Endothelial cell of umbilical vein (primary cell): Measurements from ENCODE around the gene ECHDC1. TPM values are rescaled to one million over a fixed set of nuclear protein-coding genes. Genes with fewer than 3 reads are reported as not detected.

Source experiments
- BruUV-seq: library from RNA; stranded (reverse); fragments of 400-500 nt; replicated peaks from 2 replicates; lab custom pipeline; 2021; lab: Mats Ljungman, UMichigan
- CTCF ChIA-PET: fragments of 300-600, 350-600 bp; sonication (Branson Sonifier 250); formaldehyde crosslinking; loops from one replicate; lab custom pipeline; 2021; ENCODE audit warnings: antibody characterized with exemption, inconsistent platforms; lab: Charles Lee
- POLR2A ChIA-PET: fragments of 300-600, 350-600 bp; sonication (Branson Sonifier 250); formaldehyde crosslinking; loops from one replicate; lab custom pipeline; 2021; ENCODE audit warnings: antibody characterized with exemption, inconsistent platforms; lab: Charles Lee
- DNase-seq: peaks from one replicate; pipeline ENCODE4 v3.0.0-alpha.2; 2011; ENCODE audit warnings: low read depth, low spot score
- FAIRE-seq: peaks from 2 replicates; lab custom pipeline; 2011; peaks lifted over from hg19 to GRCh38; lab: Jason Lieb, UNC
- H2AFZ ChIP-seq: 2 replicates; pipeline ENCODE4 v1.6.0; 2012; ENCODE audit warnings: low read depth, low read length, control low read depth, inconsistent platforms
- H3K27ac ChIP-seq: 2 replicates; pipeline ENCODE4 v1.5.1; 2011; ENCODE audit warnings: low read depth, mild to moderate bottlenecking, control low read depth, low read length, moderate library complexity; ENCODE audit not compliant: insufficient read depth
- H3K27me3 ChIP-seq, 2 experiments: 2 replicates each; pipeline versions ENCODE4 v1.6.0 to v1.6.1; 2011; ENCODE audit warnings: low read length in 2 of 2, mixed read lengths in 1 of 2; ENCODE audit not compliant: control insufficient read depth in 2 of 2, insufficient read depth in 2 of 2
- H3K36me3 ChIP-seq, 2 experiments: 2 replicates in 1 of 2; 3 replicates in 1 of 2; pipeline ENCODE4 v1.5.1; 2011; ENCODE audit warnings: low read length in 2 of 2, mild to moderate bottlenecking in 1 of 2, moderate library complexity in 1 of 2; ENCODE audit not compliant: control insufficient read depth in 2 of 2, insufficient read depth in 2 of 2; ENCODE audit errors: extremely low read depth in 1 of 2
- H3K4me1 ChIP-seq: 3 replicates; pipeline ENCODE4 v1.5.1; 2011; ENCODE audit warnings: mild to moderate bottlenecking, low read length; ENCODE audit not compliant: control insufficient read depth, insufficient read depth; ENCODE audit errors: extremely low read depth
- H3K4me2 ChIP-seq: 2 replicates; pipeline ENCODE4 v1.6.1; 2011; ENCODE audit warnings: low read length, control low read depth, mixed read lengths; ENCODE audit not compliant: insufficient read depth
- H3K4me3 ChIP-seq, 3 experiments: fragments of 200-600 bp in 1 of 3; sonication (generic), shearing (Covaris generic) in 1 of 3; replicated peaks in 1 of 3; 2 replicates each; pipeline ENCODE4 v1.5.1; 2011 to 2016; ENCODE audit warnings: control low read depth in 3 of 3, low read length in 3 of 3, mild to moderate bottlenecking in 2 of 3, inconsistent platforms in 1 of 3, low read depth in 1 of 3, moderate library complexity in 1 of 3; ENCODE audit not compliant: insufficient read depth in 1 of 3
- H3K79me2 ChIP-seq: 2 replicates; pipeline ENCODE4 v1.6.0; 2012; ENCODE audit warnings: low read length, inconsistent platforms; ENCODE audit not compliant: control insufficient read depth, insufficient read depth
- H3K9ac ChIP-seq: replicated peaks from 2 replicates; pipeline ENCODE3; 2011; ENCODE audit warnings: low read length, control low read depth; ENCODE audit not compliant: insufficient read depth; ENCODE audit errors: extremely low read depth
- H3K9me1 ChIP-seq: replicated peaks from 3 replicates; pipeline ENCODE4 v1.6.0; 2011; ENCODE audit warnings: mild to moderate bottlenecking, low read length; ENCODE audit not compliant: control insufficient read depth, insufficient read depth; ENCODE audit errors: extremely low read depth
- H3K9me3 ChIP-seq: replicated peaks from 2 replicates; pipeline ENCODE4 v1.5.1; 2012; ENCODE audit warnings: low read length, inconsistent platforms; ENCODE audit not compliant: control insufficient read depth, insufficient read depth
- H4K20me1 ChIP-seq: replicated peaks from 2 replicates; pipeline ENCODE3; 2011; ENCODE audit warnings: mild to moderate bottlenecking, low read length; ENCODE audit not compliant: control insufficient read depth, insufficient read depth; ENCODE audit errors: extremely low read depth
- EZH2 ChIP-seq: IDR thresholded peaks from 2 replicates; pipeline ENCODE4 v1.6.1; 2012; ENCODE audit warnings: borderline replicate concordance, low read depth, mild to moderate bottlenecking, moderate library complexity, low read length, inconsistent platforms; ENCODE audit not compliant: severe bottlenecking
- FOS ChIP-seq: IDR thresholded peaks from 2 replicates; pipeline ENCODE4 v1.6.1; 2011; ENCODE audit warnings: mild to moderate bottlenecking, low read length, moderate library complexity, borderline replicate concordance; ENCODE audit not compliant: insufficient read depth
- GATA2 ChIP-seq: IDR thresholded peaks from 2 replicates; pipeline ENCODE4 v1.7.0; 2011; ENCODE audit warnings: low read depth, mild to moderate bottlenecking, moderate library complexity, mixed read lengths, low read length; ENCODE audit not compliant: insufficient read length, insufficient read depth
- JUN ChIP-seq: IDR thresholded peaks from 2 replicates; pipeline ENCODE4 v1.6.1; 2011; ENCODE audit warnings: borderline replicate concordance, low read depth; ENCODE audit not compliant: insufficient read length, insufficient read depth
- MYC ChIP-seq: IDR thresholded peaks from one replicate; pipeline ENCODE4 v1.6.1; 2011; ENCODE audit warnings: mild to moderate bottlenecking, low read depth, low read length
- POLR2A ChIP-seq: IDR thresholded peaks from 2 replicates; pipeline ENCODE4 v1.6.1; 2012; ENCODE audit warnings: low read depth, mild to moderate bottlenecking, control low read depth, low read length
- POLR2AphosphoS5 ChIP-seq: IDR thresholded peaks from 2 replicates; pipeline ENCODE4 v1.6.1; 2012; ENCODE audit warnings: low read depth, mild to moderate bottlenecking, control low read depth, low read length, moderate library complexity; ENCODE audit not compliant: insufficient read depth
- dilution Hi-C: fragments of 300-500 bp; cut with MboI; formaldehyde crosslinking; loops from one replicate; pipeline ENCODE4 v1.15.0; 2019; ENCODE audit warnings: low sequenced_read_pairs; ENCODE audit not compliant: extremely low pct_ligation_motif_present
- intact Hi-C: fragments of 100-400 bp; cut with micrococcal nuclease; formaldehyde crosslinking; loops from one replicate; pipeline ENCODE4 v1.10.0; 2022
- polyA plus RNA-seq, 4 experiments: library from polyadenylated mRNA; depleted of rRNA in 3 of 4; stranded (reverse) in 3 of 4; unstranded in 1 of 4; fragments of >200 nt; gene quantifications; 2 replicates each; pipeline versions ENCODE4 v1.2.1 to v1.2.3, GENCODE V29; 2011 to 2012; ENCODE audit warnings: missing spikeins in 1 of 4
- total RNA-seq: library from RNA; stranded (reverse); gene quantifications from 2 replicates; pipeline ENCODE4 v1.2.3, GENCODE V29; 2021
- TF ChIP-seq, protein P1 (sequence below): IDR thresholded peaks from 2 replicates; pipeline ENCODE4 v1.6.1; 2011; ENCODE audit not compliant: insufficient read depth, insufficient read length
- TF ChIP-seq, protein P2 (sequence below), 2 donors: IDR thresholded peaks; 1 replicate in 1 of 2; 2 replicates in 1 of 2; pipeline ENCODE4 v1.5.1; 2011; ENCODE audit warnings: low read length in 2 of 2, mild to moderate bottlenecking in 2 of 2, moderate library complexity in 2 of 2, control low read depth in 1 of 2, inconsistent platforms in 1 of 2, low read depth in 1 of 2; ENCODE audit not compliant: insufficient read depth in 1 of 2; ENCODE audit errors: extremely low read depth in 1 of 2

The ECHDC1 gene
- total and polyA plus RNA-seq, 2 donors (not counting 3 experiments of a cell fraction or from before 2014, with no cell fraction given), result 8.1 to 36.8 TPM

DNA sequence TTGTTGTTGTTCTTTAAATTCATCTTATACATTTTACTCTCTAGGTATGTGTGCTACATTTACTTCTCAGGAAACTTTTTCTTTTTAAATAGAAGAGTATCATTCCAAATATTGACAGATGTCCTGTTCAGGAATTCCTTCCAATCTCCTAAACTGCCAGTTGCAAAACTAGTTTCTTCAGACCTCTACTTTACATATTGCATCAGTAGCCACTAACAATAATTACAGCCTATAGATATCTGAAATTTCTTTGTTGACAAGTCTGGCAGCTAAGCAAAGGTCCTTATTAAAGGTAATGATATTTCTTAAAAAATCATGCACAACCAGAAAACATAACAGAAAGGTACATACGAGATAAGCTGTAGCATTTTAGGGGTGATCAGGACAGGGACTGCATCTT lies 4.5 kb downstream of the ECHDC1 start:
- BruUV-seq, result no TSS peak
- Histone ChIP-seq H3K27me3 (no peaks in the 10 kb centered on the region), H3K36me3 (no peaks in the 10 kb centered on the region), H3K9me3 (no peaks in the 10 kb centered on the region), H2AFZ (no peak overlapping the region), H3K27ac (no peak overlapping the region), H4K20me1 (no peaks in the 10 kb centered on the region), H3K79me2 (peaks cover 38% of the 10 kb centered on the region), H3K4me2 (no peak overlapping the region), H3K4me1 (peaks cover 17% of the 10 kb centered on the region), H3K4me3 (no peak overlapping the region), H3K9ac (no peak overlapping the region), H3K9me1 (no peaks in the 10 kb centered on the region)
- dilution Hi-C loops, result no loop called here
- CTCF ChIA-PET, result interaction anchor here (1.0 kb wide), 1 partner anchor 18 kb away, joined by 3 read pairs; no protein-coding TSS in a partner anchor
- POLR2A ChIA-PET, result no interaction called here
- intact Hi-C loops, result no loop called here
- DNase-seq, result no peak
- FAIRE-seq, result no peak
- TF ChIP-seq FOS (no peak), MYC (no peak), JUN (no peak), EZH2 (no peak), GATA2 (no peak), POLR2A (no peak), POLR2AphosphoS5 (no peak)
- TF ChIP-seq, protein P1, sequence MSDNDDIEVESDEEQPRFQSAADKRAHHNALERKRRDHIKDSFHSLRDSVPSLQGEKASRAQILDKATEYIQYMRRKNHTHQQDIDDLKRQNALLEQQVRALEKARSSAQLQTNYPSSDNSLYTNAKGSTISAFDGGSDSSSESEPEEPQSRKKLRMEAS, result no peak
- TF ChIP-seq, protein P2, sequence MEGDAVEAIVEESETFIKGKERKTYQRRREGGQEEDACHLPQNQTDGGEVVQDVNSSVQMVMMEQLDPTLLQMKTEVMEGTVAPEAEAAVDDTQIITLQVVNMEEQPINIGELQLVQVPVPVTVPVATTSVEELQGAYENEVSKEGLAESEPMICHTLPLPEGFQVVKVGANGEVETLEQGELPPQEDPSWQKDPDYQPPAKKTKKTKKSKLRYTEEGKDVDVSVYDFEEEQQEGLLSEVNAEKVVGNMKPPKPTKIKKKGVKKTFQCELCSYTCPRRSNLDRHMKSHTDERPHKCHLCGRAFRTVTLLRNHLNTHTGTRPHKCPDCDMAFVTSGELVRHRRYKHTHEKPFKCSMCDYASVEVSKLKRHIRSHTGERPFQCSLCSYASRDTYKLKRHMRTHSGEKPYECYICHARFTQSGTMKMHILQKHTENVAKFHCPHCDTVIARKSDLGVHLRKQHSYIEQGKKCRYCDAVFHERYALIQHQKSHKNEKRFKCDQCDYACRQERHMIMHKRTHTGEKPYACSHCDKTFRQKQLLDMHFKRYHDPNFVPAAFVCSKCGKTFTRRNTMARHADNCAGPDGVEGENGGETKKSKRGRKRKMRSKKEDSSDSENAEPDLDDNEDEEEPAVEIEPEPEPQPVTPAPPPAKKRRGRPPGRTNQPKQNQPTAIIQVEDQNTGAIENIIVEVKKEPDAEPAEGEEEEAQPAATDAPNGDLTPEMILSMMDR (IDR thresholded peaks at IDR 0.05; ENCODE audit: extremely low read depth in 1 of 2, insufficient read depth in 1 of 2, low read depth in 1 of 2, low read length in 2 of 2), result no peak
